Vagina (tissue), 2 donors: ENCODE data around the gene PTCHD4. TPM values are rescaled to one million over a fixed set of nuclear protein-coding genes. Genes with fewer than 3 reads are reported as not detected.

ENCODE experiments used
- DNase-seq, 2 donors: peaks; one replicate each; pipeline ENCODE4 v3.0.0-alpha.2; 2017; ENCODE audit errors: extremely low spot score in 2 of 2
- H3K27ac ChIP-seq: fragments of 200-600 bp; sonication (generic); one replicate; pipeline ENCODE4 v1.5.1; 2019
- H3K27me3 ChIP-seq: fragments of 200-600 bp; sonication (generic); one replicate; pipeline ENCODE4 v1.5.1; 2019
- H3K36me3 ChIP-seq, 2 donors: fragments of 200-600 bp; sonication (generic); one replicate each; pipeline ENCODE4 v1.5.1; 2017 to 2019
- H3K4me1 ChIP-seq: fragments of 200-600 bp; sonication (generic); one replicate; pipeline ENCODE4 v1.5.1; 2019
- H3K4me3 ChIP-seq, 2 donors: fragments of 200-600 bp; sonication (generic); 1 replicate in 1 of 2; 2 replicates in 1 of 2; pipeline ENCODE4 v1.5.1; 2016 to 2019
- H3K9me3 ChIP-seq: fragments of 200-600 bp; sonication (generic); one replicate; pipeline ENCODE4 v1.5.1; 2019
- POLR2A ChIP-seq, 2 donors: fragments of 450-650 bp; IDR thresholded peaks; one replicate each; pipeline ENCODE4 v1.6.1; 2017; ENCODE audit warnings: antibody characterized with exemption in 2 of 2, mild to moderate bottlenecking in 2 of 2, moderate library complexity in 2 of 2
- POLR2AphosphoS5 ChIP-seq, 2 donors: sonication (generic); formaldehyde crosslinking; IDR thresholded peaks; one replicate each; pipeline ENCODE4 v1.9.0; 2017; ENCODE audit warnings: antibody characterized with exemption in 2 of 2, mild to moderate bottlenecking in 2 of 2, low read depth in 1 of 2; ENCODE audit not compliant: insufficient read depth in 1 of 2
- intact Hi-C: fragments of 100-400 bp; cut with DNase I; formaldehyde crosslinking; loops from one replicate; pipeline ENCODE4 v1.15.1; 2023
- total RNA-seq: library from RNA; depleted of rRNA; stranded (reverse); fragments of >200 nt; gene quantifications from one replicate; pipeline ENCODE4 v1.2.3, GENCODE V29; 2016
- TF ChIP-seq, protein P1 (sequence below), 3 experiments: fragments of 450-650 bp in 2 of 3; fragments of 200-600 bp in 1 of 3; sonication (generic) in 1 of 3; IDR thresholded peaks; one replicate each; pipeline ENCODE4 v1.5.1; 2017 to 2019; ENCODE audit warnings: antibody characterized with exemption in 3 of 3, mild to moderate bottlenecking in 2 of 3, moderate library complexity in 2 of 3

Gene PTCHD4
- total RNA-seq, 1 donor from 2014 or later: not detected

DNA sequence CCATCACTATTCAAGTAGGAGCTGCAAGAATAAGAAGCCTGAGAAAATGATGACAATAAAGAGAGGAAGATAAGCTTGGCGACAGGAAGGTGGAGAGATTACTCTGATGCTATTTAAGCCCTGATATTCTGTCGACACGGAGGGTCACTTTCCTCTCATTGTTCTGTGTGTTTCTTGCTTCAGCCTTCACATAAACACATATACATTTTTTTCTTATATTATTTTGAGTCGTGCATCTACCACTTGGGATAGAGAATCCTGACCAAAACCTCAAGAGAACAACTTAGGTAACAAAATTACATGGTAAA, 10.5 kb downstream of the PTCHD4 start:
- no peaks in the 10 kb centered on the region for H3K36me3 ChIP-seq
- intact Hi-C loops: no loop called here
- no peak overlapping the region for H3K27ac ChIP-seq
- H3K9me3 ChIP-seq: no peaks in the 10 kb centered on the region
- no peak overlapping the region for H3K4me3 ChIP-seq
- no peak for DNase-seq
- TF ChIP-seq POLR2A (IDR thresholded peaks at IDR 0.05): no peak
- TF ChIP-seq, protein P1, sequence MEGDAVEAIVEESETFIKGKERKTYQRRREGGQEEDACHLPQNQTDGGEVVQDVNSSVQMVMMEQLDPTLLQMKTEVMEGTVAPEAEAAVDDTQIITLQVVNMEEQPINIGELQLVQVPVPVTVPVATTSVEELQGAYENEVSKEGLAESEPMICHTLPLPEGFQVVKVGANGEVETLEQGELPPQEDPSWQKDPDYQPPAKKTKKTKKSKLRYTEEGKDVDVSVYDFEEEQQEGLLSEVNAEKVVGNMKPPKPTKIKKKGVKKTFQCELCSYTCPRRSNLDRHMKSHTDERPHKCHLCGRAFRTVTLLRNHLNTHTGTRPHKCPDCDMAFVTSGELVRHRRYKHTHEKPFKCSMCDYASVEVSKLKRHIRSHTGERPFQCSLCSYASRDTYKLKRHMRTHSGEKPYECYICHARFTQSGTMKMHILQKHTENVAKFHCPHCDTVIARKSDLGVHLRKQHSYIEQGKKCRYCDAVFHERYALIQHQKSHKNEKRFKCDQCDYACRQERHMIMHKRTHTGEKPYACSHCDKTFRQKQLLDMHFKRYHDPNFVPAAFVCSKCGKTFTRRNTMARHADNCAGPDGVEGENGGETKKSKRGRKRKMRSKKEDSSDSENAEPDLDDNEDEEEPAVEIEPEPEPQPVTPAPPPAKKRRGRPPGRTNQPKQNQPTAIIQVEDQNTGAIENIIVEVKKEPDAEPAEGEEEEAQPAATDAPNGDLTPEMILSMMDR (IDR thresholded peaks at IDR 0.05): no peak
- no peak for TF ChIP-seq POLR2AphosphoS5 (IDR thresholded peaks at IDR 0.05; ENCODE audit: insufficient read depth in 1 of 2, low read depth in 1 of 2)
- no peaks in the 10 kb centered on the region for H3K27me3 ChIP-seq
- no peaks in the 10 kb centered on the region for H3K4me1 ChIP-seq

DNA sequence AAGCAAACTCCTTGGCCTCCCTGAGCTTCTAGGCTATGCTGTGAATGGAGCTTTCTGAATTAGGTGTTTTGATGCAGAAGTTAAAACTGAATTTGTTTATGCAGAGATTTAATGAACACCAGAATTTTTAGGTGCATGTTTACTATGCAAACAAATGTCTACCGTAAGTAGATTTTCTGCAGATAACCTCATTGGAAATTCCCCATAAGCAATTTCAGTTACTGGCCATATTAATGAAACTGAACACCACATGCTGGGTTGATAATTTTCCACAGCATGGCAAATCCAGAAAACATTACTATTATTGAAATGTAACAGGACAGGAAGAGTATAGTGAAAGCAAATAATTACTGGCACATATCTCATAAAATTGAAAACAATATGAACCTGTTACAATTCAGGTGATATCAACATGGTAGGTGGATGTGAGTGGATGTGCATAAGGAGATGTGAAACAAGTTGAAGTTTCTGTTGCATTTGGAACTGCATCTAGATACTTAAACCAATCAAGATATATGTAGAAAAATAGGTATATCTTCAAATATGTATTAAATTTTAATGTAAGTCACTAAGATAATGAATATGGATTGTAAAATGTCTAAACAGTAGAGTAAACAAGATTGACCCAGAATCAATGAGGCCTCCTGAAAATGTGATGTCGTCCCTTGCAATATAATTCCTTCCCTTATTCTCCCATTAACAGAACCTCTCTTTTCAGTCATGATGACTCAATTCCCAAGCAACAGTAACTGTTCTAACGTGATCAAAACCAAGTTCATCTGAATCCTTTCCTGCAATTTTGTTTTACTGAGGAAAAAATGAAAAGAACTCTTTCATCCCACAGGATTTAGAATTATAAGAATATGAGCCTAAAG, 11.0 kb downstream of the PTCHD4 start:
- DNase-seq: no peak
- no peaks in the 10 kb centered on the region for H3K36me3 ChIP-seq
- intact Hi-C loops: no loop called here
- no peak overlapping the region for H3K4me3 ChIP-seq
- TF ChIP-seq POLR2AphosphoS5 (IDR thresholded peaks at IDR 0.05; ENCODE audit: insufficient read depth in 1 of 2, low read depth in 1 of 2) (no peak), POLR2A (IDR thresholded peaks at IDR 0.05) (no peak)
- TF ChIP-seq, protein P1 (IDR thresholded peaks at IDR 0.05): no peak
- H3K4me1 ChIP-seq: no peaks in the 10 kb centered on the region
- H3K27me3 ChIP-seq: no peaks in the 10 kb centered on the region
- no peaks in the 10 kb centered on the region for H3K9me3 ChIP-seq
- H3K27ac ChIP-seq: no peak overlapping the region

DNA sequence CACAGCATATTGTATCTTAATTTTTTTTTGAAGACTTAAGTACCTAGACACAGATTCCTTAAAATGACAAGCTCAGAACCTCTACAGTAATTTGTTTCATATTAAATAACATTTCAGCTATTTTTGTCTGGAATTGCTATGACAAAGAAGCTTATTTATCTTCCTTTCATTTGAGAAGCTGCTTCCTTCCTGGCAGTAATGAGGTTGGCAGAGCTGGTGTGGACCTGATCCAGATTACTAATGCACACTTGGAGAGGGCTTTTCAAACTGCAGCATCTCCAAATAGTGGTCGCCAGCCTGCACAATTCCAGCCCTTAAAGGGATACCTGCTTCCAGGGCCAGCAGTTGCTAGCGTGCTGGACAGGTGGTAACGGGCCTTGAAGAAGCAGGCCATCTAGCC, 12.1 kb downstream of the PTCHD4 start:
- Histone ChIP-seq H3K36me3 (no peaks in the 10 kb centered on the region), H3K4me3 (no peak overlapping the region), H3K9me3 (no peaks in the 10 kb centered on the region), H3K4me1 (no peaks in the 10 kb centered on the region), H3K27me3 (no peaks in the 10 kb centered on the region), H3K27ac (no peak overlapping the region)
- TF ChIP-seq POLR2AphosphoS5 (IDR thresholded peaks at IDR 0.05; ENCODE audit: insufficient read depth in 1 of 2, low read depth in 1 of 2) (no peak), POLR2A (IDR thresholded peaks at IDR 0.05) (no peak)
- TF ChIP-seq, protein P1 (IDR thresholded peaks at IDR 0.05): no peak
- no peak for DNase-seq
- intact Hi-C loops: no loop called here

DNA sequence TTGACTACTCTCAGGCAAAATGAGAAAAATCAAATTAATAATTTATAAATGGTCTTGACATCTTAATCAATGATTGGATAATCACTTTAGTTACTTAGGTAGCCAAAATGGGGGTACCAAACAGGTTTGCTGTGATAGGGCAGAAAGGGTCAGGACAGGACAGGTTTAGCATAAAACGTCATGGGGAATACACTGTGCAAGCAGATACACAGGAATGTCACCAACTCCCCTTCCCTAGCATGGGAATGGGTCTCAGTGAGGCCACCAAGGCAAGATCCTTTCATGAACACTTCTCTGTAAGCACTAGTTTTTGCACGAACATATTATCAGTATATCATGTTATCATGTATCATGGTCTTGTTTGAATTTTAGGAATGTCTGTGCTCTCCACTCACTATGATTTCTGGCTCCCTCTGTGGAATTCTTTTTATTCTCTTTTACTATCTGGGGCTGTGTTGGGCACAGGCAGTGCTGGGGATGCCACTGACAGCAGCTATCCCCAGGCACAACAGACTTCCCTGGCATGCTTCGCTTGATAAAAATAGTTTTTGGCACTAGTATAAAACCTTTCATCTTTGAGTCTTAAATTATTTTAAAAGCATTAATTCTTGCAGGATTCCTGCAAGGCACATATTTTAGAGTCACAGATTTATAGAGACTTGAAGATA, 18.3 kb downstream of the PTCHD4 start:
- intact Hi-C loops: no loop called here
- H3K4me1 ChIP-seq: no peaks in the 10 kb centered on the region
- no peak for DNase-seq
- no peaks in the 10 kb centered on the region for H3K9me3 ChIP-seq
- no peaks in the 10 kb centered on the region for H3K27me3 ChIP-seq
- TF ChIP-seq POLR2AphosphoS5 (IDR thresholded peaks at IDR 0.05; ENCODE audit: insufficient read depth in 1 of 2, low read depth in 1 of 2) (no peak), POLR2A (IDR thresholded peaks at IDR 0.05) (no peak)
- TF ChIP-seq, protein P1 (IDR thresholded peaks at IDR 0.05): no peak
- no peaks in the 10 kb centered on the region for H3K36me3 ChIP-seq
- H3K27ac ChIP-seq: no peak overlapping the region
- no peak overlapping the region for H3K4me3 ChIP-seq

DNA sequence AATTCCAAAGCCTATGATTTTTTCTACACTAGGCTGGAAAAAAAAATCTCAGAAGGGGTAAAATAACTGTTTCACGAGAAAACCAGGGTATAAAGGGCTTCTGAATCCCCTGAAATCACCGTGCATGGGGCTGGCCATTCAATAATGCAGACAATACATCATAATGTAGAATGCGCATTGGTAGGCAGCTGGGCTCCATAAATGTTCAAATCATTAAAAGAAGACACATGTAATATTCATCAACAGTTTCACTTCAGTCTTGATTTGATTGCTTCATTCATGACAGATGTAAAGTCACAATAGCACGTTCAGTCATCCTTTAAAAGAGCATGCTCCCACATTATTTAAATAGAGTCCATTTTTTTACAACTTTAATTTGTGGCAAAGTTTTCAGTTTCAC, 20.5 kb downstream of the PTCHD4 start:
- no peaks in the 10 kb centered on the region for H3K4me1 ChIP-seq
- no peak overlapping the region for H3K27ac ChIP-seq
- TF ChIP-seq POLR2A (IDR thresholded peaks at IDR 0.05) (no peak), POLR2AphosphoS5 (IDR thresholded peaks at IDR 0.05; ENCODE audit: insufficient read depth in 1 of 2, low read depth in 1 of 2) (no peak)
- TF ChIP-seq, protein P1 (IDR thresholded peaks at IDR 0.05): no peak
- intact Hi-C loops: no loop called here
- no peak for DNase-seq
- H3K4me3 ChIP-seq: no peak overlapping the region
- H3K27me3 ChIP-seq: no peaks in the 10 kb centered on the region
- H3K9me3 ChIP-seq: no peaks in the 10 kb centered on the region
- H3K36me3 ChIP-seq: no peaks in the 10 kb centered on the region
